LNCAP (cell line): Measurements from ENCODE around the gene RTP4.

ENCODE experiments used
- TF ChIP-seq, protein P1 (sequence below): fragments of 450-650 bp; IDR thresholded peaks from 2 replicates; pipeline ENCODE4 v1.5.1; 2017; ENCODE audit warnings: mild to moderate bottlenecking

Gene RTP4

GRCh38 chr3:187327845-187328244 lies 40.3 kb upstream of the RTP4 start:
- TF ChIP-seq, protein P1, sequence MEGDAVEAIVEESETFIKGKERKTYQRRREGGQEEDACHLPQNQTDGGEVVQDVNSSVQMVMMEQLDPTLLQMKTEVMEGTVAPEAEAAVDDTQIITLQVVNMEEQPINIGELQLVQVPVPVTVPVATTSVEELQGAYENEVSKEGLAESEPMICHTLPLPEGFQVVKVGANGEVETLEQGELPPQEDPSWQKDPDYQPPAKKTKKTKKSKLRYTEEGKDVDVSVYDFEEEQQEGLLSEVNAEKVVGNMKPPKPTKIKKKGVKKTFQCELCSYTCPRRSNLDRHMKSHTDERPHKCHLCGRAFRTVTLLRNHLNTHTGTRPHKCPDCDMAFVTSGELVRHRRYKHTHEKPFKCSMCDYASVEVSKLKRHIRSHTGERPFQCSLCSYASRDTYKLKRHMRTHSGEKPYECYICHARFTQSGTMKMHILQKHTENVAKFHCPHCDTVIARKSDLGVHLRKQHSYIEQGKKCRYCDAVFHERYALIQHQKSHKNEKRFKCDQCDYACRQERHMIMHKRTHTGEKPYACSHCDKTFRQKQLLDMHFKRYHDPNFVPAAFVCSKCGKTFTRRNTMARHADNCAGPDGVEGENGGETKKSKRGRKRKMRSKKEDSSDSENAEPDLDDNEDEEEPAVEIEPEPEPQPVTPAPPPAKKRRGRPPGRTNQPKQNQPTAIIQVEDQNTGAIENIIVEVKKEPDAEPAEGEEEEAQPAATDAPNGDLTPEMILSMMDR = no peak

DNA sequence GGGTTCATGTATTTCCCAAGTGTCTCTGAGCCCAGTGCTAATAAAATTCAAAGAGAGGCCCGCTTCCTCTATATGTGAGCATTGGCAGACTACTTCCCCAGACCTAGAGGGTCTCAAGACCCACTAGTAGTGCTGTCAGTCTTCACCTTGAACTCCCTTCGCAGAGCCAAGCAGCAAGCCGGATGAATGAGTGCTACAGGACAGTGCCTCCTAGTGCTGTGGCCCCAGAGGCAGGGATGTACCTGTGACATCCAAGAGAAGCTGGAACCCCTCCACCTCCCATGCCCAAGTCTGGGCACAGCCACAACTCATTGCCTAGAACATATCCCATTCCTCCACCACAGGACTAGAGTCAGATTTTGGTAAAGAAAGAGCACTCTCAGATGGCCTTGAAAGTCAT lies 39.5 kb upstream of the RTP4 start:
- TF ChIP-seq, protein P1 = no peak

GRCh38 chr3:187334904-187335303 lies 33.3 kb upstream of the RTP4 start:
- TF ChIP-seq, protein P1 = no peak

DNA sequence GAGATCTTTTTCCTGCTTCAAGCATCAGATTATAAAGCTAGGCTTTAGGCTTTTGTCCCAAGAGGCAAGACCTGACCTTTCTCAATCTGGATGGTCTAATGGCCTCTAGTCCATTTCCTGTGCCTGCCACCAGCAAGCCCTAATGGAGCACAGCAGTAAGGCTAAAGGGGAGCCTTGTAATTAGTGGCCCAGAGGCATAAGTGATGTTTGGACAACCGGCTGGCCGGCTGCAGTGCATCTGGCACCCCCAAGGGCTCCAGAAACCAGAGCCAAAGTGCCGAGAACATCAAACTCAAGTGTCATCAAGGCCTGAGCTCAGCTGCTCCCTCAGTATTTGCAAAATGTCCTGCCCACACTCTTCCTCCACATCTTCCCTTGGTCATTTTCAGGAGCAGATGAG lies 31.9 kb upstream of the RTP4 start:
- TF ChIP-seq, protein P1 = no peak

- TF ChIP-seq, protein P1 = no peak
Measured at GRCh38 chr3:187340578-187340977, 27.6 kb upstream of the RTP4 start.

DNA sequence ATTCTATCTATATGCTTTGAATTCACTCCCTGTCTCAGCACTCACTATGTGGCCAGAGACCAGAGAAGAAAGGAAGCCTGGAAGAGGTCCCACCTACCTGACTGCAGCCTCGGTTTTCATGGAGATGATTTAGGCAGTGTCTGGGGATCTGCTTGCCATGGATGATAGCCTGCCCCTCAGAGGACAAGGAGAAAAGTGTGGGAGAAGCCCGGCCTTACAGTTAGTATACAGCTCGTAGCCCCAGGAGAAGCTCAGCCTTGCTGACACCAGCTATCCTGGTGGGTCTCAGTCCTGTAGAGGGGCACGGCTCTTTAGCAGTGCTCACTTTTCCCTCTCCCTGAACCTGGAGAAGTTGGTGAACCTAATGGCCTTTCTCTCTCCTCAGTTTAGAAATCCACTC lies 25.9 kb upstream of the RTP4 start:
- TF ChIP-seq, protein P1 = no peak

DNA sequence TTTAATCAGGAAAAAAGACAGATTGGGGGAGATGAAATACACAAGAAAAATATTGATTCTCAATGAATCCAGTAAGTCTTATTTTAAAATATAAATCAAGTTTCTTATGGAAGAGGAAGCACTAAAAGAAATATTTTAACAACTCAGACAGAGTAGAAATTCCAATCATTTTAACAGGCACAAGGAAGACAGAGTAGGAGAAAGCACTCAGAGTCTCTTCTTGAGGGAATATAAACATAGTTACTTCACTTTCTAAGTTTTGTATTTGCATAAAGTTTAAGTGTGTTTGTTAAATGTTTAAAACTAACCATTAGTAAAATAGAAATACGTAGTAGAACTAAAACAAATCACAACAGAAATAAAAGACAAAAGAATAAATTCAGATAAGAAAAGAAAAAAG lies 24.5 kb upstream of the RTP4 start:
- TF ChIP-seq, protein P1 = no peak
